ENCODE results near the gene HTT. TPM values are rescaled to one million over a fixed set of nuclear protein-coding genes. Genes with fewer than 3 reads are reported as not detected.

HTT gene
- total and polyA plus RNA-seq, 2 of the 13 experiments (the other 11 are each of a cell fraction or from before 2014, with no cell fraction given), result 17.5 to 19.5 TPM

DNA sequence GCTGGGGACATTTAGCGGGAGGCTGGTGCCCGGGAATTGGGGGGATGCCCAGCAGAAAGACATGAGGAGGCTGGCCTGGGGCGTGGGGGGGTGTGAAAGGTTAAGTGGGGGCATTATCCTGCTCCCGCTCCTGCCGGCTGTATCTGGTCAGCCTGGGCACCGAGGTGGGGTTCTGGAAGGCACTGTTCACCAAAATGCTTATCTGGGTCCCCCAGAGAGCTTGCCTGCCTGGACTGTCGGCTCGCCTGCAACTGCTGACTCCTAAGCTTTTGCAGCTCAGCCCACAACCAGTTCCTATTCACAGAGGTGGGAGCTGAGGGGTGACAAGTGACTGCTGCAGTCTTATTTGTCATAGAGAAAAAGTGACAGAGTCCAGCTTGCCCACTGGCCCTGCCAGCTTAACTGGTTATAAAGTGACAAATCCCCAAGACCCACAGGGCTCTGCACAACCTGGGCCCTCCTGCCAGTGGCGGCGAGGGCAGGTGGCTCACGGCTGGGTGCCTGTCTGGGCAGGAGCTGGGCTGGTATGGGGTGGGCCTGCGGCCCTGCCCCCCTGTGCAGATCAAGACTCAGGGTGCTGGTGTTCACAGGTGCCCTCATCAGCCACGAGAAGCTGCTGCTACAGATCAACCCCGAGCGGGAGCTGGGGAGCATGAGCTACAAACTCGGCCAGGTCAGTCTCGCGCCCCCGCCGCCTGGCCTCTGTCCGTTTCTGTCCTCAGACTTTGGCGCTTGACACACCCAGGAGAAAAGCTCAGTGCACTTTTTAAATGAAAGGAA, 150.8 kb downstream of the HTT start (continued):
- no peak for TF ChIP-seq AHR (CRISPR knock-in tag; IDR thresholded peaks at IDR 0.05)

DNA sequence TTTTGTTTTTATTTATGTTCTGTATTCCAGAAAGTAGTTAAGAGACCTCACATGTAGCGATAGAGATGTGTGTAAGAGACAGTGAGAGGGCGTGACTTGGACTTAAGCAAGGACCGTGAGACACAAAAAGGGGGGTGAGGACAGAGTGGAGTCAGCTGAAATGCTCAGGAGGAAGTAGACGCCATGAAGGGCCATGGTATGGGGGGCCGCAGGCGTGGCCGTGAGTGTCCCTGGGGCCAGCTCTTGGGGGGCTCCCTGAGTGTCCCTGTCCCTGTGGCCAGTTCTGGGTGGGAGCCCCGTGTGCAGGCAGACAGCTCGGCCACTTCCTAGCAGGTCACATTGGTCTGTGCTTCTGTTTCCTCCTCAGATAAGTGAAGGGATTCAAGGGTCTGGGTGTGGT, 151.5 kb downstream of the HTT start:
- H3K4me1 ChIP-seq (ENCODE audit: insufficient read depth, low read length), result peaks cover 9% of the 10 kb centered on the region; the same call in 1 of the 2 replicates
- no peaks in the 10 kb centered on the region for H4K20me1 ChIP-seq (ENCODE audit: insufficient read depth, low read length)
- in situ Hi-C loops (cut with HindIII; ENCODE audit: extremely low pct_ligation_motif_present, low pct_unique_long_range_greater_than_20kb) (no loop called here), intact Hi-C loops (cut with micrococcal nuclease; ENCODE audit: unreplicated experiment) (no loop called here)
- peaks cover 28 to 89% of the 10 kb centered on the region in 2 experiments for H3K36me3 ChIP-seq (replicated peaks in 1 of 2; ENCODE audit: control insufficient read depth in 1 of 2, insufficient read depth in 2 of 2, low read length in 2 of 2)
- no peak overlapping the region for H3K4me3 ChIP-seq (replicated peaks in 1 of 3; ENCODE audit: insufficient read depth in 1 of 3, low read depth in 2 of 3, low read length in 3 of 3)
- H3K27ac ChIP-seq (ENCODE audit: extremely low read length, insufficient read depth, low read length), result no peak overlapping the region
- no peaks in the 10 kb centered on the region for H3K27me3 ChIP-seq (ENCODE audit: control insufficient read depth in 1 of 2, insufficient read depth in 2 of 2, low read length in 2 of 2)
- ChIA-PET CTCF (ENCODE audit: low intra/inter-chr PET ratio, low total read pairs) (no interaction called here), POLR2A (no interaction called here)
- H3K9me3 ChIP-seq (ENCODE audit: low read length), result no peaks in the 10 kb centered on the region
- ATAC-seq (no peak), FAIRE-seq (no peak), DNase-seq (ENCODE audit: low spot score) (no peak)
- no peak overlapping the region for H2AFZ ChIP-seq (ENCODE audit: low read length)
- no peak overlapping the region for H3K9ac ChIP-seq (ENCODE audit: insufficient read depth, low read depth, low read length)
- WGBS (ENCODE audit: low lambda C conversion rate), result 97% methylated on average over 7 of the region's 9 CpGs
- H3K79me2 ChIP-seq (ENCODE audit: insufficient read depth, low read length), result no peaks in the 10 kb centered on the region
- no peak overlapping the region for H3K4me2 ChIP-seq (ENCODE audit: low read depth, low read length)
- no TSS peak for BruUV-seq (replicated peaks)
- TF ChIP-seq TGIF2 (CRISPR knock-in tag; IDR thresholded peaks at IDR 0.05) (no peak), EED (CRISPR knock-in tag; IDR thresholded peaks at IDR 0.05) (no peak), RFXANK (CRISPR knock-in tag; IDR thresholded peaks at IDR 0.05) (no peak), SAFB2 (CRISPR knock-in tag; IDR thresholded peaks at IDR 0.05; ENCODE audit: borderline replicate concordance, low read depth) (no peak), ARNTL (CRISPR knock-in tag; IDR thresholded peaks at IDR 0.05) (no peak), HNRNPH1 (optimal IDR thresholded peaks at IDR 0.05; ENCODE audit: low read depth, low read length) (no peak), ARNT (IDR thresholded peaks at IDR 0.05) (no peak), ZNF382 (CRISPR knock-in tag; IDR thresholded peaks at IDR 0.05; ENCODE audit: borderline replicate concordance) (no peak), ZNF737 (CRISPR knock-in tag; IDR thresholded peaks at IDR 0.05; ENCODE audit: borderline replicate concordance) (no peak), SIN3A (IDR thresholded peaks at IDR 0.05; ENCODE audit: borderline replicate concordance, low read depth, low read length) (no peak), EEA1 (CRISPR knock-in tag; IDR thresholded peaks at IDR 0.05; ENCODE audit: borderline replicate concordance) (no peak), NKX3-1 (CRISPR knock-in tag; IDR thresholded peaks at IDR 0.05) (no peak), MAFF (IDR thresholded peaks at IDR 0.05; ENCODE audit: low read depth, low read length) (no peak), GLI4 (CRISPR knock-in tag; IDR thresholded peaks at IDR 0.05; ENCODE audit: borderline replicate concordance) (no peak), FOSL1 (CRISPR knock-in tag; IDR thresholded peaks at IDR 0.05; ENCODE audit: borderline replicate concordance) (no peak), SMAD9 (CRISPR knock-in tag; IDR thresholded peaks at IDR 0.05) (no peak), ZNF570 (CRISPR knock-in tag; IDR thresholded peaks at IDR 0.05; ENCODE audit: borderline replicate concordance) (no peak), SUZ12 (IDR thresholded peaks at IDR 0.05; ENCODE audit: low read depth, low read length) (no peak)
- TF ChIP-seq, protein P1, sequence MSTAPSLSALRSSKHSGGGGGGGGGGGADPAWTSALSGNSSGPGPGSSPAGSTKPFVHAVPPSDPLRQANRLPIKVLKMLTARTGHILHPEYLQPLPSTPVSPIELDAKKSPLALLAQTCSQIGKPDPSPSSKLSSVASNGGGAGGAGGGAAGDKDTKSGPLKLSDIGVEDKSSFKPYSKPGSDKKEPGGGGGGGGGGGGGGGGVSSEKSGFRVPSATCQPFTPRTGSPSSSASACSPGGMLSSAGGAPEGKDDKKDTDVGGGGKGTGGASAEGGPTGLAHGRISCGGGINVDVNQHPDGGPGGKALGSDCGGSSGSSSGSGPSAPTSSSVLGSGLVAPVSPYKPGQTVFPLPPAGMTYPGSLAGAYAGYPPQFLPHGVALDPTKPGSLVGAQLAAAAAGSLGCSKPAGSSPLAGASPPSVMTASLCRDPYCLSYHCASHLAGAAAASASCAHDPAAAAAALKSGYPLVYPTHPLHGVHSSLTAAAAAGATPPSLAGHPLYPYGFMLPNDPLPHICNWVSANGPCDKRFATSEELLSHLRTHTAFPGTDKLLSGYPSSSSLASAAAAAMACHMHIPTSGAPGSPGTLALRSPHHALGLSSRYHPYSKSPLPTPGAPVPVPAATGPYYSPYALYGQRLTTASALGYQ (CRISPR knock-in tag; IDR thresholded peaks at IDR 0.05), result no peak
- TF ChIP-seq, protein P2, sequence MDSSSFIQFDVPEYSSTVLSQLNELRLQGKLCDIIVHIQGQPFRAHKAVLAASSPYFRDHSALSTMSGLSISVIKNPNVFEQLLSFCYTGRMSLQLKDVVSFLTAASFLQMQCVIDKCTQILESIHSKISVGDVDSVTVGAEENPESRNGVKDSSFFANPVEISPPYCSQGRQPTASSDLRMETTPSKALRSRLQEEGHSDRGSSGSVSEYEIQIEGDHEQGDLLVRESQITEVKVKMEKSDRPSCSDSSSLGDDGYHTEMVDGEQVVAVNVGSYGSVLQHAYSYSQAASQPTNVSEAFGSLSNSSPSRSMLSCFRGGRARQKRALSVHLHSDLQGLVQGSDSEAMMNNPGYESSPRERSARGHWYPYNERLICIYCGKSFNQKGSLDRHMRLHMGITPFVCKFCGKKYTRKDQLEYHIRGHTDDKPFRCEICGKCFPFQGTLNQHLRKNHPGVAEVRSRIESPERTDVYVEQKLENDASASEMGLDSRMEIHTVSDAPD (CRISPR knock-in tag; IDR thresholded peaks at IDR 0.05), result no peak

Data from HepG2 (cell line).